Measurements from ENCODE around the gene TAT.

TAT gene

GRCh38 chr16:71532366-71532765, 44.5 kb downstream of the TAT start:
- H3K36me3 ChIP-seq (replicated peaks; ENCODE audit: insufficient read depth, low read length), result no peaks in the 10 kb centered on the region
- H3K4me2 ChIP-seq (ENCODE audit: low read depth, low read length), result no peak overlapping the region
- H3K79me2 ChIP-seq (ENCODE audit: low read length), result no peaks in the 10 kb centered on the region
- H3K27me3 ChIP-seq (replicated peaks; ENCODE audit: insufficient read depth, low read length), result no peaks in the 10 kb centered on the region
- TF ChIP-seq EZH2phosphoT487 (IDR thresholded peaks at IDR 0.05; ENCODE audit: low read length), result no peak
- TF ChIP-seq CTCF (IDR thresholded peaks at IDR 0.05; ENCODE audit: low read length), result no peak
- TF ChIP-seq EZH2 (optimal IDR thresholded peaks at IDR 0.05; ENCODE audit: low read depth, low read length), result no peak
- H3K4me1 ChIP-seq (ENCODE audit: low read length), result no peaks in the 10 kb centered on the region
- H4K20me1 ChIP-seq (ENCODE audit: insufficient read depth, low read length), result no peaks in the 10 kb centered on the region
- no peak for DNase-seq
- no peak overlapping the region for H3K4me3 ChIP-seq (ENCODE audit: low read length)
- no peak overlapping the region for H2AFZ ChIP-seq (ENCODE audit: low read length)
- no peak overlapping the region for H3K9ac ChIP-seq (ENCODE audit: low read length)
- no peak overlapping the region for H3K27ac ChIP-seq (ENCODE audit: low read length)
- no peaks in the 10 kb centered on the region for H3K9me2 ChIP-seq (replicated peaks; ENCODE audit: insufficient read depth, low read length)
- no peaks in the 10 kb centered on the region for H3F3A ChIP-seq (ENCODE audit: insufficient read depth, low read length)
- H3K9me3 ChIP-seq (replicated peaks; ENCODE audit: insufficient read depth, low read length), result no peaks in the 10 kb centered on the region

DNA sequence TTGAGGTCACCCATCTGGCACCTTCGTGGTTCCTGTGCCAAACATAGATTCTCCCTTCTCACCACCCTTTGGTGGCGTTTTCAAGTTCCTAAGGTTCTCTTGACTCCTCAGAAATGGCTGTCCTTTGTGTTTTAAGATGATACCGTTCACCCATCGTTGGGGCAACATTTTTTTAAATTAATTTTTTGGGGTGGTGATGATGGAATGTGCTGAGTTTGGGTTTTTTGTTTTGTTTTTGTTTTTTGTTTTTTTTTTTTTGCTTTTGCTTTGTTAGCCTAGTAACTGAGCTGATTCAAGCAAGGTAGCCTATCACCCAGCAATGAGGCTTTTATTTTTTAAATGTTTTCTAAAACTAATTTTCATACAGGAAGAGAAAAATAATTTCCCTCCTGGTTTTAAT, 48.0 kb downstream of the TAT start:
- Histone ChIP-seq H3K36me3 (replicated peaks; ENCODE audit: insufficient read depth, low read length) (no peaks in the 10 kb centered on the region), H3K4me3 (ENCODE audit: low read length) (no peak overlapping the region), H2AFZ (ENCODE audit: low read length) (no peak overlapping the region), H3K27me3 (replicated peaks; ENCODE audit: insufficient read depth, low read length) (no peaks in the 10 kb centered on the region), H3K27ac (ENCODE audit: low read length) (no peak overlapping the region), H3K79me2 (ENCODE audit: low read length) (no peaks in the 10 kb centered on the region), H3K9ac (ENCODE audit: low read length) (no peak overlapping the region), H3K9me3 (replicated peaks; ENCODE audit: insufficient read depth, low read length) (no peaks in the 10 kb centered on the region), H4K20me1 (ENCODE audit: insufficient read depth, low read length) (no peaks in the 10 kb centered on the region), H3K4me1 (ENCODE audit: low read length) (no peaks in the 10 kb centered on the region), H3F3A (ENCODE audit: insufficient read depth, low read length) (no peaks in the 10 kb centered on the region), H3K4me2 (ENCODE audit: low read depth, low read length) (no peak overlapping the region), H3K9me2 (replicated peaks; ENCODE audit: insufficient read depth, low read length) (no peaks in the 10 kb centered on the region)
- DNase-seq, result no peak
- TF ChIP-seq EZH2 (optimal IDR thresholded peaks at IDR 0.05; ENCODE audit: low read depth, low read length), result no peak
- TF ChIP-seq EZH2phosphoT487 (IDR thresholded peaks at IDR 0.05; ENCODE audit: low read length), result no peak
- TF ChIP-seq CTCF (IDR thresholded peaks at IDR 0.05; ENCODE audit: low read length), result no peak

GRCh38 chr16:71528257-71528656, 48.6 kb downstream of the TAT start:
- no peaks in the 10 kb centered on the region for H3K4me1 ChIP-seq (ENCODE audit: low read length)
- DNase-seq, result no peak
- no peaks in the 10 kb centered on the region for H3K9me2 ChIP-seq (replicated peaks; ENCODE audit: insufficient read depth, low read length)
- H3K9me3 ChIP-seq (replicated peaks; ENCODE audit: insufficient read depth, low read length), result no peaks in the 10 kb centered on the region
- H3K79me2 ChIP-seq (ENCODE audit: low read length), result no peaks in the 10 kb centered on the region
- no peaks in the 10 kb centered on the region for H3F3A ChIP-seq (ENCODE audit: insufficient read depth, low read length)
- H3K4me2 ChIP-seq (ENCODE audit: low read depth, low read length), result no peak overlapping the region
- no peaks in the 10 kb centered on the region for H3K36me3 ChIP-seq (replicated peaks; ENCODE audit: insufficient read depth, low read length)
- no peak overlapping the region for H3K4me3 ChIP-seq (ENCODE audit: low read length)
- no peaks in the 10 kb centered on the region for H3K27me3 ChIP-seq (replicated peaks; ENCODE audit: insufficient read depth, low read length)
- H3K9ac ChIP-seq (ENCODE audit: low read length), result no peak overlapping the region
- H3K27ac ChIP-seq (ENCODE audit: low read length), result no peak overlapping the region
- TF ChIP-seq CTCF (IDR thresholded peaks at IDR 0.05; ENCODE audit: low read length) (no peak), EZH2phosphoT487 (IDR thresholded peaks at IDR 0.05; ENCODE audit: low read length) (no peak), EZH2 (optimal IDR thresholded peaks at IDR 0.05; ENCODE audit: low read depth, low read length) (no peak)
- H4K20me1 ChIP-seq (ENCODE audit: insufficient read depth, low read length), result no peaks in the 10 kb centered on the region
- H2AFZ ChIP-seq (ENCODE audit: low read length), result no peak overlapping the region

Data from MM.1S (cell line).